GM18499 (cell line): ENCODE measurements around the gene ARHGAP25.

Experiments used
- ATAC-seq: cut with Tn5 transposase; IDR thresholded peaks from one replicate; pipeline ENCODE4 v1.9.1; 2021; ENCODE audit warnings: moderate number of reproducible peaks; ENCODE audit not compliant: insufficient read depth, unreplicated experiment

ARHGAP25 gene

GRCh38 chr2:68822207-68822872 is 87.7 kb downstream of the ARHGAP25 start:
- ATAC-seq, result no peak

- no peak for ATAC-seq
These were observed 90.2 kb downstream of the ARHGAP25 start for GRCh38 chr2:68824831-68825230.

GRCh38 chr2:68825866-68826265 is 91.3 kb downstream of the ARHGAP25 start:
- ATAC-seq, result no peak

- no peak for ATAC-seq
These were observed 93.1 kb downstream of the ARHGAP25 start for GRCh38 chr2:68827666-68828065.

DNA sequence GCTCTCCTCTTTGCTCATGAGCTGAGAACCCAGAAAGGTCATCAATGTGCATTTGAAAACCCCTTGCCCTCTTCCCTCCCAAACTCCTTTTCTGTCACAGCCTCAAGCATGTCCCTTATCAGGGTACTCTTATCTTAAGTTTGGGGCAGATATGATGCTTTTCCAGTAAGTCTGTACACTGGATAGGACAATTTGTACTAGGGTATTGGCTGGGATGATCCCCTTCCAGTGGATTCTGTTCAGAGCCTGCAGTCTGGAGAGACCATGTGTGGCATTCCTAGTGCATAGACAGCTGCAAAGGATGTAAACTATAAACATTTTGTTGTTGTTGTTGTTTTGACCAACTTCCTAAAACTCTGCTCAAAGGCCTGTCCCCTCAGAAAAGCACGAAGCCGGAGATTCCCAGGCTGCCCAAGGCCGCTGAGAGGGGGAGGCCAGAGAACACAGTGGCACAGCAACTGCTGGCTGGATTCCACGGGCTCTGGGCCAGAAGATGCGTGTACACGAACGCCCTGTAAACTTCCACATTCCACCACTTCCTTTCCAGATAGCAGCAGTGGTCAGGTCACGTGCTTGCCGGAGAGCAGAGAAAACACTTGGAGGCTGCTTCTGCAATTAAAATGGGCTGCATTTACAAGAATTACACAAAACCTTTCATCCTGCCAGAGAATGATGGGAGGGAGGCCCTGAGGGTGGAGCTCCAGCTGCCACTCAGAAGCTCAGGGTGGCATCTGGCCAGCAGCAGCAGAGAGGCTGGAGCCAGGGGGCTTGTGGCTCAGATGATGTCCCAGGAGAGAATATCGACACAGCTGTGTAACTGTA is 94.5 kb downstream of the ARHGAP25 start:
- ATAC-seq, result no peak

- no peak for ATAC-seq
These were observed 95.1 kb downstream of the ARHGAP25 start for GRCh38 chr2:68829749-68830148.

DNA sequence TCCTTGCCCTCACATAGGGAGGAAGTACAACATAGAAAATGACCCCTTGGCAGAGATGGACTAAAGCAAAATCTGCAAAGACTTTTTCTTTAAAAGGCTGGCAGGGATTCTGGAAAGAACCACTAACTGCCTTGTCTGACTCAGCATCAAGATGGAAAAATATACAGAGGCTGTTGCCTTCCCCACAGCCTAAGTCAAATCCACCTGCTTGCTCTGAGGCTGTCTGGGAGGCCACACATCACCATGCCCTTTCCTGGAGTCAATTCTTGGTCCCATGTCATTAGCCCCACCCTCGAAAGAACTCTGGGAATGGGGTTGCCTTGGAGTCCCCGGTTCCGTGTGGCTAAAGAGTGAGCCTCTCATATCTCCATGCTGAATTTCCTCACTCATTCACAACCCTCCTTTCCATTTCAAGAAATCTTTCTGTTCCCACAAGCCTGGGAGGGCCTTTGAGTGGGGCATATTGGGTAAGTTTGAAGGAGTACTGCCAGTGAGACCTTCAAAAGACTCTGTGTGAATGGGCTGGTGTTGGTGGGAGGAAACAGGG is 97.1 kb downstream of the ARHGAP25 start:
- ATAC-seq, result no peak

- peak; percentile 60 for ATAC-seq
These were observed 97.7 kb downstream of the ARHGAP25 start for GRCh38 chr2:68832233-68832869.

GRCh38 chr2:68833162-68833561 is 98.6 kb downstream of the ARHGAP25 start:
- ATAC-seq, result no peak

DNA sequence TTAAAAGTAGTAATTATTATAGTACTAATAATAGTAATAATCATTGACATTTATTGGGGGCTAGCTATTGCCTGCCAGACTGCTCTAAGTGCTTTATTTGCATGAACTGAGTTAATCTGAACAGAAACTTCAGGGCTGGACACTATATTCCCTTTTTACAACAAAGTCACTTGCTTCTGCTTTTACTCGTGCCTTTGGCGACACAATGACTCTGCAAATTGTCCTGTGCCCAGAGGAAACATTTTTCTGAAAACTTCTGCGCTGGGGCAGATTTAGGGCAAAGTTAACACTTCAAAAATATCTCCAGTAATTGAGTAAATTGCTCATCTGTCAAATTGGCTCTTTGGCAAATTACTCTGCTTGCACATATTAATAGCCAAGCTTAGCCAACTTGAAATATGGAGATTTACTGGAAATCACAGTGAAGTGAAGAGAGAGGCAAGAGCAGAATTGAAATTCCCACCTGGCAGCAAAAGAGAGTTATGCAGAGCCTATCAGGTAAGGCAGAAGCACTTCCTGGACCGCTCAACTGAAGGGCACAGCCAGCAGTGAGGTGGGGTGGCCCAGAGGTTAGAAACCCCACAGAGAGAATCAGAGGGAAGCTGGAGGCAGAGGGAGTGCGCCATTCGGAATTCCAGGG is 100.2 kb downstream of the ARHGAP25 start:
- ATAC-seq, result no peak

DNA sequence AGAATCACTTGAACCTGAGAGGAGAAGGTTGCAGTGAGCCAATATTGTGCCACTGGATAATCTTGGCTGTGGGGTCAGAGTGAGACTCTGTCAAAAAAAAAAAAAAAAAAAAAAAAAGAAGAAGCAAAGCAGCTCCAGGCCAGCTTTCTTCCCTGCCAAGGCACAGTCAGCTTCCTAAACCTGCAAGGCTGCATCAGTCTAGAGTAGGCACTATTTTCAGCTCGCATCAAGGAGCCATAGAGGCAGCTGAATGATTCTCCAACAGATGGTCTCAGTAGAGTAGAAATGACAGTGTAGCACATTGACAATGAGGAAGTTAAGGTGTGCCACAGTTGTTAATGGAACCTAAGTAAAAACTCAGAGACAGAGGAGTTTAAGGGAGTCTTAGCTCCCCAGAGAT is 101.0 kb downstream of the ARHGAP25 start:
- no peak for ATAC-seq

DNA sequence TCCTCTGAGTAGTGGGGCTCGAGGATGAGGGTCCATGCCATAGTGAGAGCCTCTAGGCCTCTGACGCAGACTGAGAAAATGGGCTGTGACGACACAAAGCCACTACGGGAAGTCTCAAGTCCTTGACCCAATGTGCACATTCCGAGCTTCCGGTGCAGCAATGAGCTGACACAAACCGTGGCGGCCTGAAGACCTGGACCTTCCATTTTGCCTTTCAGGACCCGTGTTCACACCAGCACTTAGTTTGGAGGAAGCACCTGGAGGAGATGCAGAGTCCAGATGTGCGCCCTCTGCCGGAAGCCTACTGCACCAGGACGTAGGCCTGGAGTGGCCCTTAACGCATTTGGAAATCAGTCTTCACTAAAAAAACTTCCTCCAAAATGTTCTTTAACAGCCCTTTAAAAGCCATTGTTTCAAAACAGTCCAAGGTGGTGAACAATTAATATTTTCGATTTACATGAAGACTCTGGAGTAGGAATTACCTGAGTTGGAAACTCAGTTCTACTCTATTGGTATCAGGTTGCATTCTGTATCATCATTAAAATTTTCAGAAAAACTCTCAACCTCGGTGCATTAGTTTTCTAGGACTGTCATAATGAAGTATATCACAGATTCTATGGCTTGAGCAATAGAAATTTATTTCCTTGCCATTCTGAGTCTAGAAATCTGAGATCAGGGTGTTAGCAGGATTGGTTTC is 102.7 kb downstream of the ARHGAP25 start:
- no peak for ATAC-seq

DNA sequence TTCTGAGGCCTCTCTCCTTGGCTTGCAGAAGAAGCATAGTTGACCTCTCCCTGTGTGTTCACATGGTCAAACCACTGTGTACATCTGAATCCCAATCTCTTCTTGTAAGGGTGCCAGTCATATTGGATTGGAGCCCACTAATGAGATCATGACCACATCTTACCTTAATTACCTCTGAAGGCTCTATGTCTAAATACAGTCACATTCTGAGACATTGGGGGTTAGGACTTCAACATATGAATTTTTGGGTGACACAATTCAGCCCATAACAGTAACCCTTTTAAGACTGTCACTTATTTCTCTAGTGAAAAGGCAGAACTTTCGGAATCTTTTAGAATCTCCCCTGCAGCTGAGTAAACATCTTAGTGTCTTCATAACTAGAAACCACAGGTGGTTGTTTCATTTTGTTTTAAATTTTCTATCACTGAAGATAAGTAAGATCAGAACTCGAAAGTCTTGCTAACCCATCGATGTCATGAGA is 103.3 kb downstream of the ARHGAP25 start:
- peak; percentile 69 for ATAC-seq

GRCh38 chr2:68838641-68839040 is 104.0 kb downstream of the ARHGAP25 start:
- ATAC-seq, result no peak

DNA sequence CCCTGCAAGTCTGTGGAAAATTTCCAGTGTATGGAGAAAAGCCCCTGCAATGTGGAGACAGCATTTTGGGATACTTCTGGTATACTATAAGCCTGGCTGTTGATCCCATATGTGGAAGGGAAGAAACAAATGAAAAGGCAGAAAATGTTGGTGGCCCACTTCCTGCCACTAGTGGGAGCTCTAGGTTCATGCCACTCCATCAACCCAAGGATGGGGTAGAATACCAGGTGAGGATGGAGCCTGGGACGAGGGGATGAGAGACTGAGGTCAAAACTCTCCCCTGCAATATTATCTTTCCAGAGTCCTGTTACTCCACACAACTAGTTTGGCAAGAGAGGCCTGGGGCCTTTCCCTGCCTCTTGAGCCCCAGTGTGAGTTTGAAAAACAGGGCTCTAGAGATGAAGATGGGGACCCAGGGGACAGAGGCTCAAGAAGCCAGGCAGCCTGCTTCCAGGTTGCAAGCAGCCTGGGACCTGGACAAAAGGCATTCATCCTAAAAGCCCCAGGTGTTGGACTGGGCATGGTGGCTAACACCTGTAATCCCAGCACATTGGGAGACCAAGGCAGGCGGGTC is 104.7 kb downstream of the ARHGAP25 start:
- ATAC-seq, result no peak

- no peak for ATAC-seq
These were observed 110.4 kb downstream of the ARHGAP25 start for GRCh38 chr2:68845043-68845442.

GRCh38 chr2:68846091-68846490 is 111.5 kb downstream of the ARHGAP25 start:
- ATAC-seq, result no peak

DNA sequence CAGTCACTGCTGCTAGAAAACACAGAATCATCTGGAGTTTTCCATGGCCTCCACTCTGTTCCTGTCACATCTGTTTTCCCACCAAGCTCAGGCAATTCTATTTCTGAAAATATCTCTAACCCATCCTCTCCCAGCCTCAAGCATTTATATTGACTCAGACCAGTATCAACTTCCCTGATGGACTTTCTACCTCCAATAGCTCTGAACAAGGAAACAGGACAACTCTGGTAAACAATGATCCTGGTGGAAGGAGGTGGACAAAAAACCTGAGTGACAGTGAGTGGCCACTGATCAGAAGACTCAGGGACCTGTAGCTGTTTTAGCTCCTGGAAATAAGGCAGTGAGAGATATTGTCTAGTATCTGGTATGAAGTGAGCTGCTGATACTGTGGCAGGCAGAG is 113.1 kb downstream of the ARHGAP25 start:
- no peak for ATAC-seq

DNA sequence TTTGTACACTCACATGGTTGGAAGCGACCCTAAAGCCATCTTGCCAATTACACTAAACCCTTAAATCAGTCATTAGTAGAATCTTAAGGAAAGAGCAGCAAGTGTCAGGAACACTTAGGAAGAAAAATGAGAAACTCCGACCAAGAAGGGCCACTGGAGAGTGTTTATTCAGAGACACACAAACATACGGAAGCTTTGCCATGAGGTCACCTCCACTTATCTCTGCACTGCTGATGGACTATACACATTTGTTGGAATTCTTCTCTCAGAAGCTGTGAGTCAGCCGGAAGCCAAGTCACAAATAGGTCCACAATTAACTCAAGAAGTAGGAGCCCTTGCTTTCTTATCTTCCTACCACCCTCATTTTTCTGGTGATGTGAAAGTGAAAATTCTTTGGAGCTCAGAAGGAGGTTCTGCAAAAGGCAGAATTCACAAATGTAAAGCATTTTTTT is 115.0 kb downstream of the ARHGAP25 start:
- no peak for ATAC-seq
